H7 (cell line): Measurements from ENCODE around the gene SPAG5. TPM values are rescaled to one million over a fixed set of nuclear protein-coding genes. Genes with fewer than 3 reads are reported as not detected.
A peak's percentile ranks its signal among the peaks of the same experiment; 100 is the strongest.

Experiments used
- DNase-seq: peaks from one replicate; pipeline ENCODE4 v3.0.0; 2012
- H3K27me3 ChIP-seq: 2 replicates; pipeline ENCODE4 v1.6.0; 2011; ENCODE audit warnings: mild to moderate bottlenecking, low read length; ENCODE audit not compliant: control insufficient read depth, insufficient read depth
- H3K36me3 ChIP-seq: replicated peaks from 2 replicates; pipeline ENCODE4 v1.5.1; 2011; ENCODE audit warnings: low read length; ENCODE audit not compliant: control insufficient read depth, insufficient read depth
- H3K4me3 ChIP-seq: 2 replicates; pipeline ENCODE4 v1.5.1; 2011; ENCODE audit warnings: low read depth, mild to moderate bottlenecking, control low read depth, low read length, moderate library complexity; ENCODE audit not compliant: insufficient read depth
- total RNA-seq: library from RNA; depleted of rRNA; stranded (reverse); fragments of >200 nt; shearing (Covaris generic); gene quantifications from 2 replicates; pipeline ENCODE4 v1.2.3, GENCODE V29; 2014

SPAG5 gene
- total RNA-seq, 1 experiment from 2014 or later, result 153 TPM

DNA sequence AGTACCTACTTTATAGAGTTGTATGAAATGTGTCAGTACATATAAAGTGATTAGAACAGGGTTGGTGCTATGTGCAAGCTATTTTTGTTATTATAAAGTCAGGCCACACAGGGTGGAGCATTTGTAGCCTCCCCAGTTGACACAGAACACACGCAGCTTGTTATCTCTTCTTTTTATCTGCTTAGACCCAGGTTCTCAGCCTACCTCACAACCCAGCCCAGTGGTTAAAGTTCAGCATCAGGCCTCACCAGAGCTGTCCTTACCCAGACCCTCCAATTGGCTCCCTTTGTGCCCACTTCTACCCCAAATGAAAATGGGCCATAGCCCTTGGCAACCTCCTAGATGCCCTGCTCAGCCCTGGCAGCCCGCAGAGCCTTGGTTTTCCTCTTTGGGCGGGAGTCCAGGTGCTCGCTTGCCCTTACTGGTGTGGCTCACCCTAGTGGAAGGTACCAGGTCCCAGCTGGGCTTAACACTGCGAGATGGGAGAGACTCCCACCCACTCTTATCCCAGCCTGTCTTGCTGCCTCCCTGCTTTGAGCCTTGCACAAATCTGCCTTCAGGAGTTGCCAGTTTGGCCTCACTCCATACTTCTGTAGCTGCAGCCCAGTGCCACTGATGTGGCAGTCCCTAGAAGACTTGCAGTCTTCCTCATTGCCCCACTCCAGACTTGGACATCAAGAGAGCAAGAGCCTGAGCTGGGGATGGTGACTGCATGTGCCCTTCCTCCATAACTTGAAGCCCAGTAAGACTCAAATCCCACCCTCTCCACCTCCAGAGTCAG lies 26.4 kb downstream of the SPAG5 start:
- Histone ChIP-seq H3K36me3 (peaks cover 7% of the 10 kb centered on the region), H3K4me3 (no peak overlapping the region), H3K27me3 (peaks cover 3% of the 10 kb centered on the region; the same call in 1 of the 2 replicates)
- peak; percentile 35 for DNase-seq

DNA sequence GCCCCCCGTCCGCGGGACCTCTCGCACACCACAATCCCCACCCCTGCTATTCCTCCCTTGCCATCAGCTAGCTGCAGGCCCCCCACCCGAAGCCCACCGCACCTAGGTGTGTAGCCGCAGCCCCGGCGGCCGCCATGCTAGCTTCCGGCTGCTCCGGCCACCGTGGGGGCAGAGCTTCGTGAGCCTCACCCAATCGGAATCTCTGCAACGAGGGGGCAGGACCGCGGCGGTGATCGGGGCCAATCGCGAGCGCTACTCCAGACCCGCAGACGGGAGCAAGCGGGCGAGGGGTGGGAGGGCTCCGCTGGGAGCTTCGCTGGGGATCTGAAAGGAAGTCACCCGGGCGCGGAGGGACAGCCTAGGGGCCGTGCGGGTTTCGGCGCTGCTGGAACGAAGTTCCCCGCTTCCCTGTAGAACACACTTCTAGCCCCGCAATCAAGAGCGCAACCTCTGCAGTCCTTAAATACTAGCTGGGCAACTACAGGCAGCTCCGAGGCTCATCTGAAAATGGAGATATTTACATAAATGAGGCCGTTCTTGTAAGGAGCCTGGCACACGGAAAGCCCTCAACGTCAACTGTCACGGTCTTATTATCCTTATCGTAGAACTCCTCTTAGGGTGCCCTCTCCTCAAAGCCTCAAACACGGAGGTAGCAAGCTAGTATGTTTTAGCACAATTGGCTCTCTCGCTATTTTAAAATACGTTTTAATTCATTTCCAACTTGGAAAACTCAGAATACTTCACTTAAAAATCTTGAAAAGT lies 27.3 kb downstream of the SPAG5 start, which contains the start of gene PIGS:
PIGS (minus strand) TSS at position 164 of the 762 bp plus-strand sequence; CDS start at position 136, 28 bp downstream.
- DNase-seq, result peak; percentile 99
- peaks cover 3% of the 10 kb centered on the region; the same call in 1 of the 2 replicates for H3K27me3 ChIP-seq
- peak within 1 kb of the TSS; percentile 92 for H3K4me3 ChIP-seq
- H3K36me3 ChIP-seq, result peaks cover 6% of the 10 kb centered on the region

DNA sequence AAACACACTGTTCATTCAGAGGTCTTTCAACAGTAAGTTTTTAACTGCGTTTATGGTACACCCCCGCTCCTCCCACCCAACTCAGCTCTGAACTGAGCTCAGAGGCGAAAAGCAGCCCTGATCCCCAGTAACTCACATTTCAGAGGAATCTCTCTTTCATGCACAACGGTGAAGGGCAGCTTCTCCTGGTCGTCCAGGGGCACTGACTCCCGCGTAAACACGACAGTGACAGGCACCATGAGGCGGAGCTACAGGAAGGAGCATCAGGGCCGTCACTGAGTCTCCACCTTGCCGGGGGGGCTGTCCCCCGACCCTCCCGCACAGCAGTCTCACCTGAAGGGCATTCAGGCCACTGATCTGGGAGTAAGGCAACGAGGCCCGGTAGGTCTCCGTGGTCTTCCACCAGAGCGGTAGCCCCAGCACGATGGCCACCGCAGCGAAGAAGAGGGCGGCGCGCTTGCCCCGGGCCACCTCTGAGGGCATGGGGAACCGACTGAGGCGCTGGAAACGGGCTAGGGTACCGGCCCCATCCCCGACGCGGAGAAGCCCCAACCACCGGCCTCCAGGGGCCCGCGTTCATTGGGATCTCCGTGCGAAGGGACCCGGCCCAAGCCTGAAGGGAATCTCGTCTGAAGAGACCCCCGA lies 28.0 kb downstream of the SPAG5 start:
- Histone ChIP-seq H3K36me3 (peaks cover 6% of the 10 kb centered on the region), H3K4me3 (peak overlapping the region; percentile 92), H3K27me3 (peaks cover 3% of the 10 kb centered on the region; the same call in 1 of the 2 replicates)
- peak; percentile 78 for DNase-seq

DNA sequence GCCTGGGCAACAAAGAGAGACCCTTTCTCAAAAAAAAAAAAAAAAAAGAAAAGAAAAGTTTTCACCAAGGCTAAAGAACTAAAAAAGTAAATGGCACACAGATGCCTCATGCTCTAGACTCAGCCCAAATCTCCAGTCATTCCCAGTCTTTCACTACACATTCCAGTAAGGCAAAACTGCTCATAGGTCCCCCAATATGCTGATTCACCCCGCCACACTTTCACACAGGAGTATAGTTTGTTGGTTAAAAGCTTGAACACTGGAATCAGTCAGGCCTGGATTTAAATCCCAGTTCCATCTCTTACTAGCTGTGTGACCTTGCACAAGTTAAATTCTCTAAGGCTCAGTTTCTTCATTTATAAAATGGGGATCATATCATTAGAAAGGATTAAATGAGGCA lies 29.4 kb downstream of the SPAG5 start:
- H3K36me3 ChIP-seq, result peaks cover 3% of the 10 kb centered on the region
- H3K27me3 ChIP-seq, result peaks cover 3% of the 10 kb centered on the region; the same call in 1 of the 2 replicates
- H3K4me3 ChIP-seq, result no peak overlapping the region
- no peak for DNase-seq

DNA sequence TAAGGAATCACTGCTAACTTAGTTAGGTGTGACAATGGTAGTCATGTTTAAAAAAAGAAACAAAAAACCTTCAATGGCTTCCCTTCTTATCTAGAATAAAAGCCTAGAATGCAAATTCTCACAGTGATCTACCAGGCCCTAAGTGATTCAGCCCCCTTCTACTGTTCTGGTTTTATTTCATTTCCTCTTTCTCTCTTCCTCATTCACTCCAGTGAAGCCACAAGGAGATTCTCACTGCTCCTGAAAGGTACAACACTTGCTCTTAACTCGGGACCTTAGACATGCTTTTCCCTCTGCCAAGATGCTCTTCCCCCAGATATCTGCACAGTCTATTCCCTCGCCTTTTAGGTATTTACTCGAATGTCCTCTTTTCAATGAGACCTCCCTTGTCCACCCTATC lies 31.2 kb downstream of the SPAG5 start:
- no peak for DNase-seq
- Histone ChIP-seq H3K27me3 (peaks cover 2% of the 10 kb centered on the region; the same call in 1 of the 2 replicates), H3K4me3 (no peak overlapping the region), H3K36me3 (peaks cover 1% of the 10 kb centered on the region; the same call in 1 of the 2 replicates)

DNA sequence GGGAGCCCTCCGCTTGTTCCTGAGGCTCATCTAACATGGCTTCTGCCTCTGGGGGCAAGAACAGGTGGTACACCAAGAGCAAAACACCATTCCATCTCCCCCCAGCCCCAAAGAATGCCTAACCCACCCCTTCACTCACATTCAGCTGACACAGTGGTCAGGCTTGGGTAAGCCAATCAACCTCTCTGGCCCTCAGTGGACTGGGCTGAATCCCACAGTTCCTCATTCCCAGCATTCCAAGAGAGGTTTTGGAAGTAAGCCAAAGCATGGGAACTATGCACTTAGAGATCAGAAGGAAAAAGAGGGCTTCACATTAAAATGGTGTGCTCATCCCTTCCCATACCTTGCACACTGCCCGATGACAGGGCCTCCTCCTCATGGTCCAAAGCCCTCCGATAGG lies 35.4 kb downstream of the SPAG5 start:
- DNase-seq, result no peak
- Histone ChIP-seq H3K27me3 (no peaks in the 10 kb centered on the region), H3K36me3 (peaks cover 4% of the 10 kb centered on the region), H3K4me3 (no peak overlapping the region)

DNA sequence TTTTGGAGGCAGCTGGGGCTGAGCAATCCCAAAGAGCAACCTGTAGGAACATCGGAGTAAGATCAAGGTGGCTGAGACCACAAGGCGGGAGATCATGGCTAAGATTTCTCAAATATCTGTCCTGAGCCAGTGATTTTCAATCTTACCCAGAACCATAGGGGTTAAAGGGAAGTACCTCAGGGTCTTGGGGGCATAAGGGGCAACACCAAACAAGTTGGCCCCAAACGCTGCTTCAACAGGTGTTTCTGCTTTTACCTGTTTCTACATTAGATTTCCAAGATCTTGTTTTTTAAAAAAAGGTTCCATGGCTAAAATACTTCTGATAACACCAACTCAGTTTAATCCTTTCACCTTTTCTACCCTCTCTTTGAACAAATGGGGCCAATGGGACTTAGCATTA lies 43.8 kb downstream of the SPAG5 start:
- DNase-seq, result no peak
- H3K36me3 ChIP-seq, result peaks cover 12% of the 10 kb centered on the region

DNA sequence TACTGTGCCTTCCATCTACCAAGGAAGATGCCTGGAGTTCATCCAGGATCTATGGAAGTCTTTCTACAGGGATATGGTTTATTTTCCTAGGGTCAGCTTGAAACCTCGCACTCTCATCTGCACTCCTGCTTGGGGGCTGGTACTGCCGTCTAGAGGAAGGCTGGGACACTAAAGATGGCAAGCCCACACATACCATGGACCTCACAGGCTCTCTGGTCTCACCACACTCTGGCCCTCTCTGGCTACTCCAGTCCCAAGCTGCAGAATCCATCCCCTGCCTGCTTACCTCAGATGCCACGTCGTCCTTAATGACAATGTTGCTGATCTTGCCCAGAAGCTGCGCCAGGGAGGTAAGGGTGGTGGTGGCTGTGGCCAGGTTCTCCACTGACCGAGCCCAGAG lies 44.3 kb downstream of the SPAG5 start:
- peaks cover 10% of the 10 kb centered on the region for H3K36me3 ChIP-seq
- peaks cover 2% of the 10 kb centered on the region for H3K27me3 ChIP-seq
- no peak overlapping the region for H3K4me3 ChIP-seq

More for the DNA sequence above, 43.8 kb downstream of the SPAG5 start:
- Histone ChIP-seq H3K27me3 (peaks cover 2% of the 10 kb centered on the region), H3K4me3 (no peak overlapping the region)

DNA sequence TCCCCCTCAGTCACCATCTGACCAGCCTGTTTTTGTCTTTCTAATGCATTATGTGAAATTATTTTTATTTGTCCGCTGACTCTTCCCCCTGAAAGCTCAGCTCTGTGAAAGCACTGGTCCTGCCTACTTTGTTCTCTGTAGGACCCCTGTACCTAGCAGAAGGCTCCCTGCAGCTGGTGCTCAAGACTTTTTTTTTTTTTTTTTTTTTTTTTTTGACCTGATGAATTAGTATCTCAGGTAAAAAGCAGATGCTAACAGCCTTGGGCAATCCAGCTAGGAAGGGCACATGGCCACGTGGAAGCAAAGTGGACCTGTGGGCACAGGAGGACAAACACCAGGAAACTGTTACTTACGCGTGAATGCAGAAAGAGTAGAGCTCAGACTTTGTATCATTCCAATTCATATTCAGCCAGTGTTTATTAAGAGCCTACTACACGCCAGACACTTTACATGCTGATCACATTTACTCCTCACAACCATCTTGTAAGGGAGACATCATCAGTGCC lies 45.8 kb downstream of the SPAG5 start:
- Histone ChIP-seq H3K36me3 (peaks cover 10% of the 10 kb centered on the region), H3K4me3 (peak overlapping the region; percentile 14; the same call in 1 of the 2 replicates), H3K27me3 (peaks cover 2% of the 10 kb centered on the region)
- DNase-seq, result no peak

More for the DNA sequence above, 44.3 kb downstream of the SPAG5 start:
- DNase-seq, result no peak

DNA sequence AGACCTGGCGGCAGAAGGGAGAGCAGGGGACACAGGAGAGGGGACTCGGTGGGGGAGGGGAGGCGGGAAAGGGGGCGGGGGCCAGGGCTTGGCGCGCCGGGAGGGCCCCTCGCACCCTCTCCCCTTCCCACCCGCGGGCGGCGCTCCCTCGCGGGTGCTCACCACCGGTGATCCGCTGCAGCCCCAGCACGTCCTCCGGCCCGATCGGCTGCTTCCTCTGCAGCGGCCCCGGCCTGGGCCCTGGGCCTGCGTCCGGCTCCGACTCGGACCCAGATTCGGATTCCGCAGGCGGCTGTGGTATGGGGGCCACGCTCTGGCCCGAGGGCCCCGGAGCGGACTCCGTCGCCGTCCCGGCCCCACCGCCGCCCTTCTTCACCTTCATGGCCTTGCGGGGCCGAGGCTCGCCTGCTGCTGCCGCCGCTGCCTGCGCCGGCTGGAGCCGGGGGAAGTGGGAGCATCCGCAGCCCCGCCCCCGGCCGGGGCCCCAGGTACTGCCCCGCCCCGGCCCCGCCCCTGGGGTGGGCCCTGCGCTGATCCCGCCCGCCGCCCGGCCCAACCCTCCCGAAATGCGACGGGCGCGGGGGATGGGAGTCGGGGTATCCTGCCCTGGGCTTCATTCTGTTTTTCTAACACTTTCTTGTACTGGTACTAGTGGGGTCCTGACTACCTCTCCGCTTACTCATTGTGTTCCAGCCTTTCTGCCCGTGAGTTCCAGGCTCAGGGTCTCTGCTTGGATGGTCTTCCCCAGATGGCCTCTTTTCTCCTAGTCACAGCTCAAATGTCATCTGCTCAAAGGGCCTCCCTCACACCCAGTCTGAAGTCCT lies 46.4 kb downstream of the SPAG5 start, which contains the start of gene UNC119:
UNC119 (minus strand) TSS at position 449 of the 824 bp plus-strand sequence; CDS start at position 382, 67 bp downstream.
- H3K36me3 ChIP-seq, result peaks cover 10% of the 10 kb centered on the region

DNA sequence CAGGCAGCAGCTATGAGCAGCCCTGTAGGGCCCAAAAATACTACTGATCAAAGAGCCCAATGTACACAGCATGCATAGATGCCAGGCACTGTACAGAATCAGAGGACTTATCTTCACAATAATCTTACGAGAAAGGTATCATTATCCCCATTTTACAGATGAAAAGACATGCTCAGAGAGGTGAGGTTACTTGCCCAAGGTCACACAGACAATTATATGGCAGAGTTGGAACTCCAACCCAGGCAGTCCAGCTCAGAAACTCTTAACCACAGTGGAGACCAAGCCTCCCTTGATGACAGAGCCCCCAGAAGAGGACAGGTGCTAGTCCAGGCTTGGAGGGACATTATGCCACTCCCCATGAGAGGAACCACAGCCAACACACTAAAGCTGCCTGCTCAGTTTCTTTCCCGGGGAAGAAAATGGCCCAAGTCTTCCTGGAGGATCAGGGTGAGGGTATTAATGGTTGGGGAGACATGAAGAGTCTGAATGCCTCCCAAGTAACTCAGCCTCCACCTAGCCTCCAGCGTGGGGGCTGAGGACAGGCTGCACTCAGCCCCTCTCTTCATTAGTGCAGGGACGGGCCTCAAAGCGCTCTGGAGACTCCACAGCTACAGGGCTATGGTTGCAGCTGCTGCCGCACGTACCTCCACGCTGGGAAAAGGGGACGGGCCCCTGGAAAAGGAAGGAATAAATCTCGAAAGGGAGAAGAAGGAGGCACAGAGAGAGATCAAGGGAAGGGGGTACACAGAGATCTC lies 47.2 kb downstream of the SPAG5 start:
- peaks cover 2% of the 10 kb centered on the region for H3K27me3 ChIP-seq
- DNase-seq, result no peak
- H3K36me3 ChIP-seq, result peaks cover 8% of the 10 kb centered on the region

More for the DNA sequence above, 46.4 kb downstream of the SPAG5 start, which contains the start of gene UNC119:
- Histone ChIP-seq H3K4me3 (peak within 1 kb of the TSS; percentile 92), H3K27me3 (peaks cover 2% of the 10 kb centered on the region)
- peak; percentile 100 for DNase-seq

DNA sequence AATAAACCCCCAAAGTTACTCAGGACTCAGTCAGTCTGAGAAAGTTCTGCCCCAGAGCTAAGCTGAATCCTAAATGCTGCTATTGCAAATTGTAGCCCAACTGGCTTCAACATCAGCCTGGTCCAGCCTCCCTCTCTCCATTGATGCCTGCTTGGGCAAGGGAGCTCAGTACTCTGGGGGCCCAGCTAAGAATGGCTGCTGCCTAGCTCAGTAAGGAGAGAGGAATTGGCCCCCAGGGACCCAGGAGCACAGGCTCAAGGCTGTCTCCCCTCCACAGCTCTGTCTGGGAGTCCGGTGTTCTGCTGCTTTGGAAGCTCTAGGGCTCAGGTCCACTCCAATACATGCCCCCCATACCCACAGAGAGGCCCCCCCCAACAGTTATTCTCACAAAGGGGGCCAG lies 48.0 kb downstream of the SPAG5 start:
- no peak for DNase-seq

More for the DNA sequence above, 47.2 kb downstream of the SPAG5 start:
- H3K4me3 ChIP-seq, result peak overlapping the region; percentile 92

More for the DNA sequence above, 48.0 kb downstream of the SPAG5 start:
- no peak overlapping the region for H3K4me3 ChIP-seq
- H3K27me3 ChIP-seq, result peaks cover 2% of the 10 kb centered on the region
- peaks cover 9% of the 10 kb centered on the region for H3K36me3 ChIP-seq
